IPS-NIHi11 (cell line): ENCODE measurements around the gene CHST11.
"Not testable (repeated sequence)": the region's sequence is repeated elsewhere in the genome, so short reads cannot be mapped to it uniquely, and the experiment has no call there.

Source experiments
- DNase-seq: peaks from one replicate; pipeline ENCODE4 v3.0.0; 2012; ENCODE audit warnings: mixed read lengths, low spot score

CHST11 gene

GRCh38 chr12:104565606-104566243 lies 109.0 kb downstream of the CHST11 start:
- no peak for DNase-seq

GRCh38 chr12:104566244-104566993 lies 109.7 kb downstream of the CHST11 start:
- no peak for DNase-seq

GRCh38 chr12:104567832-104568486 lies 111.2 kb downstream of the CHST11 start:
- DNase-seq: no peak

GRCh38 chr12:104568487-104568868 lies 111.7 kb downstream of the CHST11 start:
- DNase-seq: no peak

- no peak for DNase-seq
Measured at GRCh38 chr12:104568935-104569334, 112.2 kb downstream of the CHST11 start.

GRCh38 chr12:104569346-104570173 lies 112.8 kb downstream of the CHST11 start:
- DNase-seq: no peak

- DNase-seq: no peak
Measured at GRCh38 chr12:104570174-104570907, 113.6 kb downstream of the CHST11 start.

GRCh38 chr12:104571328-104571727 lies 114.6 kb downstream of the CHST11 start:
- no peak for DNase-seq

GRCh38 chr12:104574353-104574752 lies 117.6 kb downstream of the CHST11 start:
- DNase-seq: not testable (repeated sequence)

- DNase-seq: not testable (repeated sequence)
Measured at GRCh38 chr12:104574758-104575157, 118.0 kb downstream of the CHST11 start.

GRCh38 chr12:104575442-104576186 lies 118.9 kb downstream of the CHST11 start:
- no peak for DNase-seq

- no peak for DNase-seq
Measured at GRCh38 chr12:104576187-104576778, 119.5 kb downstream of the CHST11 start.

- no peak for DNase-seq
Measured at GRCh38 chr12:104576980-104577580, 120.3 kb downstream of the CHST11 start.

GRCh38 chr12:104577581-104577981 lies 120.8 kb downstream of the CHST11 start:
- DNase-seq: no peak

- DNase-seq: no peak
Measured at GRCh38 chr12:104578453-104578852, 121.7 kb downstream of the CHST11 start.

GRCh38 chr12:104579718-104580495 lies 123.2 kb downstream of the CHST11 start:
- DNase-seq: no peak

GRCh38 chr12:104581005-104581570 lies 124.3 kb downstream of the CHST11 start:
- no peak for DNase-seq

- no peak for DNase-seq
Measured at GRCh38 chr12:104582739-104583138, 126.0 kb downstream of the CHST11 start.

GRCh38 chr12:104583301-104583700 lies 126.6 kb downstream of the CHST11 start:
- no peak for DNase-seq
